A549 treated with AZD9567 at 1 μM for 4 hours (cell line): ENCODE results near the gene RASAL3. TPM values are rescaled to one million over a fixed set of nuclear protein-coding genes. Genes with fewer than 3 reads are reported as not detected.

Source experiments
- total RNA-seq: library from RNA; stranded (reverse); fragments of 200-300 nt; extraction: Qiagen RNA extraction; gene quantifications from 5 replicates; pipeline ENCODE4 v1.2.3, GENCODE V29; 2022; ENCODE audit not compliant: insufficient read depth

RASAL3 gene
- total RNA-seq: 0.19 TPM in 1 of 5 replicates, not detected in the others

DNA sequence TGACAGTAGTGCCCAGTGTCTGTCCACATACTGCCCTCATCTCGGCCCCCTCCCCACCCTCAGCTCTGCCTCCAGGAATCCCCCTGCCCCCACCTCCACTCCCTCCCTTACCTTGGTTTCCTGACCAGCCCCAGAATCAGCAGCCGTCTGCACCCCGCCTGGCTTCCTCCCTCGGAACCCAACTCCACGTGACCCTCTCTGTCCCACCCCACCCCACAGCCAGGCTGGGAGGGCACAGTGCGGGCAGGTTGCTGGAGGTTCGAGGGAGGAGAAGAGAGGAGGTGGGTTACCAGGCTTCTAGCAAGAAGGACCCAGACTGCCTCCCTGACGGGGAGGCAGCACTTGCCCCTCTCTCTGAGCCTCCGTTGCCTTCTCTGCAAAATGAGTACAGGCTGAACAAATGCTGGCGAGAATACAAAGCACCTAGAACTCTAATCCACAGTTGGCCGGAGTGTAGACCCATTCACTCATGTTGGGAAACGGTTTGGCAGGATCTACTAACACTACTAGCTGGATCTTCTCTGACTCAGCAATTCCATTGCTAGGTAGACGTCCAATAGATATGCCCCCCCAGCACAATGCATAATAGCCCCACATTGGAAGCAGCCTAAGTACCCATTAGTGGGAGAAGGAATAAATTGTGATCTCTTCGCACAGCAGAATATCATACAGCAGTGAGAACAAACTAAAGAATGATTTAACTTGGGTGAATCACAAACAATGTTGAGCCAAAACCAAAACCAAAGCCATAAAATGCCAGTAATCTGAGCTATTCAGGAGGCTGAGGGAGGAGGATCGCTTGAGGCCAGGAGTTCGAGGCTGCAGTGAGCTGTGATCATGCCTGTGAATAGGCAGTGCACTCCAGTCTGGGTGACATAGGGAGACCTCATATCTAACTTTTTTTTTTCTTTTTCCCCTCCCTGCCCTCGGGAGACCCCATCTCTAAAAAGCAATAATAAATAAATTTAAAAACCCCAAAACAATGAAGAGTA lies at the start of gene RASAL3:
Gene RASAL3, minus strand, starts transcription at position 151 of the 992 bp plus-strand sequence. CDS start 186 bp downstream, outside the sequence.

DNA sequence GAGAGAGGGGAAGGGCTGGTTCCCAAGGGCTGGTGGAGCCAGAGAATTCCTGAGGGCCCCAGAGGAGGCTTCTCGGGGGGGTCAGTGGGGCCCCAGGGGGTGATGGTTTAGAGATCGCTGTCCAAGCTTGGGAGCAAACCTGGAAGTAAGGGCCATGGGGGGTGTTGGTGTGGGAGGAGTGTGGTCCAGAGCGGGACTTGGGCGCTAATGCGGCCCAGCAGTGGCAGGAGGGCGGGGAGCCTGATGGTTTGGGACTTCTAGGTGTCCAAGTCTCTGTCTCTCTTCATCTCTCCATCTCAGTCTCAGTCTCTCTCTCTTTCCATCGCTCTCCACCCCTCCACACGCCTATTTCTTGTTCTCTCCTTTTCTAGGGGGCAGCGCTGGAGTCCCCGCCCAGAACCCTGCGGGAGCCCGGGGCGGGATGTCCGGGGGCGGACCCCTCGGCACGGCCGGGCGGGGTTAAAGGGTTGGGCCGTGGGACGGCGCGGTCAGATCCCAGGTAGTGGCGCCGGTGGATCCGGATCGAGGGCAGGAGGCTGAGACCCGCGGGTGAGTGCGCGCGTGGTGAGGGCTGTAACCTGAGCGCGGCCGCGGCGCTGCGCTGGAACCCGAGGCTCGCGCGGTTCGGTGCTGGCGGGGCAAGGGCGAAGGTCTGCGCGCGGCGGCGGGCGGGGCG lies 43.8 kb upstream of the RASAL3 start, which contains the start of gene CYP4F22:
Gene CYP4F22, plus strand, starts transcription at position 491 of the 676 bp plus-strand sequence. CDS start 16,812 bp downstream, outside the sequence.

DNA sequence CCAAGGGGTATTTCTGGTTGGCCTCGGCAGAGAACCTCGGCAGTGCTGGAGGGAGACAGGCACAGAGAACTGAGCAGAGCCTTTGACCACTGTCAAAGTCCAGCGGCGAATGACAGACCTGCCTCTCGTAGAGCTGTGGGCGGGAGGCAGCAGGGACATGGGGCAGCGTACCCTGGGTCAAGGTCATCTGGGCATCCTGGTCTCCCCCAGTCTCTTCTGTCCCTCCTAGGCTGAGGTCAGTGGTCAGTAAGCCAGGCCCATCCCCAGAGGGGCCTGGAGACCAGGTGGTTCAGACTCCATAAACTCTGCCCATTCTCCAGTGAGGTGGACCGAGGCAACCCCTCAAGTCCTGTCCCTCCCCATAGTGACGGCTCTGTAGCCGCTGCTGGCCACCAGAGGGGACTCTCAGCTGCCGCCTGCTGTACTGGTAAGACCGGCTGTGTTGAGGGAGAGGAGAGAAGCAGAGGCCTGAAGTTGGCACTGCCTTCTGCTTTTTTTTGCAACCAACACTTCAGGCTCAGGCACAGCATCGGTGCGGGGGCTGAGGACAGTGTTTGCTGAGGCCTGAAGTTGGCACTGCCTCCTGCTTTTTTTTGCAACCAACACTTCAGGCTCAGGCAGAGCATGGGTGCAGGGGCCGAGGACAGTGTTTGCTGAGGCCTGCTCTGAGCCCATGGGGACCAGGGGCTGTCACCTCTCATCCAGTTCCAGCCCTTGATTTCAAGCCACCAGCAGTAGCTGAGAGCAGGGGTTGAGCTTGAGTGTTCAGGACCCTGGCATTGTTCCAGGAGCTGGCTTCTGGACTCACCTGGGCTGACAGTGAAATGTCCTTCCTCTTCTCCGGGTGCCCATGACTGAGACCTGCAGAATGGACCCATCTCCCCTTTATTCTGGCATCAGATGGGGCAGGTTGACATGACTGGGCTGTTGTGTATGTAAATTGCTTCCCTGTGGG lies 15.3 kb upstream of the RASAL3 start, which contains the start of gene PGLYRP2:
Gene PGLYRP2, minus strand, starts transcription at position 111 of the 955 bp plus-strand sequence. CDS start 130 bp downstream, outside the sequence.

DNA sequence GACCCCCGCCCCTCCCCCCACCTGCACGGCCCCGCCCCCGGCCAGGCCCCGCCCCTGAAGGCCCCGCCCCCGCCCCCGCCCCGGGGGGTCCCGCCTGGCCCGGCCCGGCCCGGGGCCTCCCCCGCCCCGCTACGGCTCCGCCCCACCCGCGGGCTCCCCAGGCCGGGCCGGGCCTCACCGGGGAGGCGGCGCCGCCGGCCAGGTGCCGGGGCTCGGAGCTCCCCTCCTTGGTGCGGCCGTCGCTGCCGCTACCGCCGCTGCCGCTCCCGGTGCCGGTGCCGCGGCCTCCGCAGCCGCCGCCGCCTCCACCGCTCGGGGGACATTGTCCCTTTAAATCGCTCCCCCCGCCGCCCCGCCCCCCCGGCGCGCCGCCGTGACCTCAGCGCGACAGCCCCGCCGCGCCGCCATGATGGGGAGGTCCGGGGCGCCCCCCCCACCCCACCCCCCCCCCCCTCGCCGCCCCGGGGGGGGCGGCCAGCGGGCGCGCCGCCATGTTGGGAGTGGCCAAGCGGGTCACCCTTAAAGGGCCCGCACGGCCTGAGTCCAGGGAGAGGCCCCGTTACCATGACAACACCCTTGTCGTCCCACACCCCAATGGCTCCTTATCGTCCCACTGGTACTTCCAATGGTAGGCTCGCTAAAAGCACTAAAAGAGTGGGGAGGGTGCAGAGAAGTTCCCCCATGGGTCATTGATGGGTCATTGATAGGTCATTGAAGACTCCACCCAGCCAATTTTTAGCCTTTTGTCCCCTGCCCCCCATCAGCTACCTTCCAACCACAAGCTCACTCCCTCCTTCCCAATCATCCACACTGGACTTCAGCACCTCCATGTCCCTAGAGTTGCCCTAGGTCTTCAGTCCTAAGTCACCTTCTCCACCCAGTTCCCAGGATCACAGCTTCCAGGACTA lies 14.5 kb downstream of the RASAL3 start, which contains the start of gene WIZ:
Gene WIZ, minus strand, starts transcription at position 337 of the 908 bp plus-strand sequence. CDS start 1,649 bp downstream, outside the sequence.

DNA sequence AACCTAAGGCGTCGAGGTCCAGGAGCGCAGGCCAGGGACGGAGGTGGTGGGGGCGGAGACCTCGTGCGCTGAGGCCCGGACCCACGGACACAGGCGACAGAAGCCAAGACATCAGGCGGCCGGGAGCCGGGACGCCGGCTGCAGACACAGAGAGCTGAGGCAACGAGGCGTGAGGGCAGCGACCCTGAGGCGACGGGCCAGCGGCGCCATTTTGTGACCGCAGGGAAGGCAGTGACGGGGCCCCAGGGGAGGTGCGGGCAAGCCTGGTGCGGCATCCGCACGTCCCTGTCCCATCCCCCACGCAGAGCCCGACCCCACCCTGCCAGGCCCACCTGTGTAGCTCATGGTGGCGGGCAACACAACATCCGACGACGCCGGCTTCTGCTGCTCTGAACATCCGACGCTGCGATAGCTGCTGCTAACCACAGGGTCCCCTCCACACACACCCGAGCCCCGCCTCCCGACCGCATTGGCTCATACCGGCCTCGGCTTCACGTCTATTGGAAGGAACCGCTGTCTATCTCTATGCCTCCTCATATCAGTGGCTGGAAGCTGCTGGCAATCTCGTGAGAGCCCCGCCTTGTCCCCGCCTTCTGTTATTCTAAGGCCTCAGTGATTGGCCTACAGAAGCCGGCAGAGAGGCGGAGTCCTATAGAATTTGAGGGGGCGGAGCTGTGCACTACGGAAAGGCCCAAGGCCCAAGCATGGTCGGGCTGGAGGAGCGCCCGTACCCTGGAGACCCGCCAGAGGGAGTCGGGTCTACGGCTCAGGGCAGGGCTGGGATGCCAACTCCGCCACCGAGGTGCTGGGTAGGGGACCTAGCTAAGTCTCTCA lies 45.5 kb downstream of the RASAL3 start, which contains the start of gene AKAP8L:
Gene AKAP8L, minus strand, starts transcription at position 410 of the 834 bp plus-strand sequence. Its CDS starts 65 bp downstream, at position 345.

Other genes starting within 250 kb of the RASAL3 start
- 0.06 to 0.16 TPM (median 0.13 TPM) in 4 of 5 replicates, not detected in the other for gene EPHX3, start 232.1 kb downstream of the RASAL3 start, total RNA-seq
- 21.2 to 27.0 TPM (median 25.8 TPM) in 5 replicates for gene BRD4, start 132.0 kb downstream of the RASAL3 start, total RNA-seq
- 15.9 to 18.8 TPM (median 16.5 TPM) in 5 replicates for gene AKAP8, start 84.8 kb downstream of the RASAL3 start, total RNA-seq
- gene AKAP8L, start 45.6 kb downstream of the RASAL3 start, total RNA-seq: 38.4 to 53.6 TPM (median 40.4 TPM) in 5 replicates
- 19.1 to 23.3 TPM (median 22.4 TPM) in 5 replicates for gene WIZ, start 14.6 kb downstream of the RASAL3 start, total RNA-seq
- not detected in 5 replicates for gene PGLYRP2, start 15.0 kb upstream of the RASAL3 start, total RNA-seq
- gene CYP4F22, start 44.0 kb upstream of the RASAL3 start, total RNA-seq: 0.09 to 1.6 TPM (median 0.17 TPM) in 5 replicates
- gene CYP4F8, start 150.7 kb upstream of the RASAL3 start, total RNA-seq: not detected in 5 replicates
- 1.1 to 3.6 TPM (median 3.1 TPM) in 5 replicates for gene CYP4F3, start 176.4 kb upstream of the RASAL3 start, total RNA-seq
- 1.4 to 1.7 TPM (median 1.6 TPM) in 4 of 5 replicates, not detected in the other for gene CYP4F12, start 208.5 kb upstream of the RASAL3 start, total RNA-seq